ENCODE data around the gene UNC5A. TPM values are rescaled to one million over a fixed set of nuclear protein-coding genes. Genes with fewer than 3 reads are reported as not detected.

The UNC5A gene
- total RNA-seq, 2 experiments from 2014 or later: not detected

DNA sequence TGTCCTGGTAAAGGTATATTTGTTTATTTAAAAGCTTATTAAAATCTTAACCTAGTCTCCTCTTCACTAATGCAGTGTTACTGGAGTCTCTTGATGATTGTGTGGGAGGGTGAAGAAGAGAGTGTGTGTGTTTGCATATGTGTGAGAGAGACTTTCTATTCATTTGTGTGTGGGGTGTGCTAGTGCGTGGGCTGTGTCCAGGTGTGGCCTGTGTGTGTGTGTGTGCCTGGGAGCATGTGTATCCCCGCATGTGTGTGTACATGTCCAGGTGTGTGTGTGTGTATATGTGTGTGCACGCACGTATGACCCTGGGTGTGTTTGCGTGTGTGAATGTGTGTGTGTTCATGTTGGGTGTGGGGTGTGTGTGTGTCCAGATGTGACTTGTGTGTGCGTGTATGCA lies 10.3 kb upstream of the UNC5A start:
- Histone ChIP-seq H3K36me3 (ENCODE audit: insufficient read depth, low read length) (no peaks in the 10 kb centered on the region), H3K27me3 (ENCODE audit: control insufficient read depth in 1 of 2, insufficient read depth in 2 of 2, low read length in 2 of 2) (peaks cover 8 to 32% of the 10 kb centered on the region in 2 experiments), H3K9me3 (ENCODE audit: control insufficient read depth in 1 of 2, insufficient read depth in 1 of 2, low read length in 2 of 2) (peaks cover 0 to 7% of the 10 kb centered on the region in 2 experiments), H3K4me3 (ENCODE audit: low read length) (no peak overlapping the region), H3K4me1 (ENCODE audit: insufficient read depth, low read length) (no peaks in the 10 kb centered on the region), H3K27ac (ENCODE audit: low read depth in 1 of 2, low read length in 2 of 2) (no peak overlapping the region)
- intact Hi-C loops (cut with DNase I, micrococcal nuclease): no loop called here
- Mint-ChIP-seq H3K4me1 (ENCODE audit: low read depth) (no peaks in the 10 kb centered on the region), H3K9me3 (no peaks in the 10 kb centered on the region), H3K27ac (no peak overlapping the region), H3K36me3 (ENCODE audit: low read depth) (no peaks in the 10 kb centered on the region), H3K4me3 (no peak overlapping the region), H3K27me3 (peaks cover 54% of the 10 kb centered on the region)
- no peak for ATAC-seq (ENCODE audit: poor library complexity)
- no peak for DNase-seq
- ChIA-PET POLR2A (no interaction called here), CTCF (no interaction called here)
- TF ChIP-seq, protein P1, sequence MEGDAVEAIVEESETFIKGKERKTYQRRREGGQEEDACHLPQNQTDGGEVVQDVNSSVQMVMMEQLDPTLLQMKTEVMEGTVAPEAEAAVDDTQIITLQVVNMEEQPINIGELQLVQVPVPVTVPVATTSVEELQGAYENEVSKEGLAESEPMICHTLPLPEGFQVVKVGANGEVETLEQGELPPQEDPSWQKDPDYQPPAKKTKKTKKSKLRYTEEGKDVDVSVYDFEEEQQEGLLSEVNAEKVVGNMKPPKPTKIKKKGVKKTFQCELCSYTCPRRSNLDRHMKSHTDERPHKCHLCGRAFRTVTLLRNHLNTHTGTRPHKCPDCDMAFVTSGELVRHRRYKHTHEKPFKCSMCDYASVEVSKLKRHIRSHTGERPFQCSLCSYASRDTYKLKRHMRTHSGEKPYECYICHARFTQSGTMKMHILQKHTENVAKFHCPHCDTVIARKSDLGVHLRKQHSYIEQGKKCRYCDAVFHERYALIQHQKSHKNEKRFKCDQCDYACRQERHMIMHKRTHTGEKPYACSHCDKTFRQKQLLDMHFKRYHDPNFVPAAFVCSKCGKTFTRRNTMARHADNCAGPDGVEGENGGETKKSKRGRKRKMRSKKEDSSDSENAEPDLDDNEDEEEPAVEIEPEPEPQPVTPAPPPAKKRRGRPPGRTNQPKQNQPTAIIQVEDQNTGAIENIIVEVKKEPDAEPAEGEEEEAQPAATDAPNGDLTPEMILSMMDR (IDR thresholded peaks at IDR 0.05): no peak

DNA sequence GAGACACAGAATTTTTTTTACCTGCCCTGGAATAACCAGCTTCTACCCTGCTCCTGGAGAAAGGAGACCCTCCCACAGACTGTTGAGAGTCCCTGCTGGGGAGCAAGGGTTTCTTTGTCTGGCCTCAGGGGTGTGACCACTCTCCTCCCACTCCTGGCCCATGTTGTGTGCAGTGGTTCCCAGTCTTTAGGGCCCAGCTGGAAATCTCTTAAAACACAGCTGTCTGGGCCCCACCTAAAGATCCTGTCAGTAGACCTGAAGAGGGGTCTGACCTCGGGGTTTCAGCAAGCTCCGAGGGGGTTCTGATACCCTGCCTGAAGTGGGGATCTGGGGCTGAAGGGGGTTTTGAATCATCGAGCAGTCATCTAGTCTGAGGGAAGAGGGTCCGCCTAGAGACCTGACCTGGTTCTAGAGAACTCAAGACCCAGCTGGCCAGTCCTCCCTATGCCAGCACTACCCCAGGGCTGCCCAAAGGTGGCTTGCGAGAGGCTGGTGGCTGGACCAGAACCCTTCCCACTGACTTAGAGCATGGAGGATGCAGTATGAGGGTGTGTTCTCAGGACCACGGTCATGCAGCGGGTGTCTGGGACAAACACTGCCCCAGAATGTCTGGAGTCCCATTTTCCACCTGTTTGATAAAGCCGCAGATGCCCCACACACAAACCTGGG lies 8.1 kb upstream of the UNC5A start:
- DNase-seq: no peak
- Mint-ChIP-seq H3K9me3 (no peaks in the 10 kb centered on the region), H3K27me3 (peaks cover 50% of the 10 kb centered on the region), H3K4me1 (ENCODE audit: low read depth) (no peaks in the 10 kb centered on the region), H3K4me3 (no peak overlapping the region), H3K27ac (no peak overlapping the region), H3K36me3 (ENCODE audit: low read depth) (no peaks in the 10 kb centered on the region)
- H3K9me3 ChIP-seq (ENCODE audit: control insufficient read depth in 1 of 2, insufficient read depth in 1 of 2, low read length in 2 of 2): peaks cover 0 to 5% of the 10 kb centered on the region in 2 experiments
- no peak for ATAC-seq (ENCODE audit: poor library complexity)
- intact Hi-C loops (cut with DNase I, micrococcal nuclease): no loop called here
- H3K4me1 ChIP-seq (ENCODE audit: insufficient read depth, low read length): no peaks in the 10 kb centered on the region
- peaks cover 10 to 29% of the 10 kb centered on the region in 2 experiments for H3K27me3 ChIP-seq (ENCODE audit: control insufficient read depth in 1 of 2, insufficient read depth in 2 of 2, low read length in 2 of 2)
- no peaks in the 10 kb centered on the region for H3K36me3 ChIP-seq (ENCODE audit: insufficient read depth, low read length)
- ChIA-PET CTCF (no interaction called here), POLR2A (no interaction called here)
- no peak overlapping the region for H3K27ac ChIP-seq (ENCODE audit: low read depth in 1 of 2, low read length in 2 of 2)
- no peak overlapping the region for H3K4me3 ChIP-seq (ENCODE audit: low read length)
- TF ChIP-seq, protein P1 (IDR thresholded peaks at IDR 0.05): no peak

DNA sequence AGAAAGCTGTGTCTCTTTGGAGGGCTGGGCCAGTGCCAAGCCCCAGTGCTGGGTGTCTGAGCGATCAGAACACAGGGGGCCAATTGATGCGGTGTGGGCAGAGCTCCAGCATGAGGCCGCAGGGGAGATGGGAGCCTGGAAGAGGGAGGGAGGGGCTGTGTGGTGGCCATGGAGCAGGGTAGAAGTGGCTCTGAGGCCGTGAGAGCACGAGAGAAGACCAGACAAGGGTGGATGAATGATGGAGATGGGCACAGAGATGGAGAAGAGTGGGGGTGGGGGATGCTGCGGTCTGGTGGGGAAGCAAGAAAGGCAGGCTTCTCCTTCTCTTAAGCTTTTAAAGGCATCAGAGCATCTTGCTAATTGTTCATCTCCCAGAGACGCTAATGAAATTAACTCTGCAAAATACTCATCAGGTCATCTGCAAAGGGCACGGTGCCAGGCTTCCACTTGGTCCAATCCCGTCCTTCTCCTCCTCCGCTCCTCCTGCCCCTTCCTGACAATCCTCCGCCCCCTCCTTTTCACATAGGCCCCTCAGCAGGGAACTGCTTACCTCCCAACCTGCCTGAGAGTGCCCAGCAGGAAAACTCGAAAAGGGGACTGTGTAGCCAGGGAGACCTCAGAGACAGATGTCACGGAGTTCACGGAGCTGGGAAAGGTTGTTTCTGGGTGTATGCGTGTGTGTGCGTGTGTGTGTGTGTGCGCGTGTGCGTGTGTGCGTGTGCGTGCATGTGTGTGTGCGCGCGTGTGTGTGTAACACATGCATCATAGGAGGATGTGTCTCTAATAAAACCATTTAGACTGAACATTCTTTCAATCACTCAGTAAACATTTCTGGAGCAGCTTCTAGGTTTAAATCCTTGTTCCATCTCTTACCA lies 7.1 kb upstream of the UNC5A start:
- no peak overlapping the region for H3K4me3 Mint-ChIP-seq
- intact Hi-C loops (cut with DNase I, micrococcal nuclease): no loop called here
- H3K36me3 Mint-ChIP-seq (ENCODE audit: low read depth): no peaks in the 10 kb centered on the region
- peaks cover 17 to 34% of the 10 kb centered on the region in 2 experiments for H3K27me3 ChIP-seq (ENCODE audit: control insufficient read depth in 1 of 2, insufficient read depth in 2 of 2, low read length in 2 of 2)
- ChIA-PET POLR2A (no interaction called here), CTCF (no interaction called here)
- no peak overlapping the region for H3K27ac ChIP-seq (ENCODE audit: low read depth in 1 of 2, low read length in 2 of 2)
- H3K4me1 ChIP-seq (ENCODE audit: insufficient read depth, low read length): no peaks in the 10 kb centered on the region
- no peaks in the 10 kb centered on the region for H3K36me3 ChIP-seq (ENCODE audit: insufficient read depth, low read length)
- peaks cover 0 to 3% of the 10 kb centered on the region in 2 experiments for H3K9me3 ChIP-seq (ENCODE audit: control insufficient read depth in 1 of 2, insufficient read depth in 1 of 2, low read length in 2 of 2)
- no peaks in the 10 kb centered on the region for H3K9me3 Mint-ChIP-seq
- ATAC-seq (ENCODE audit: poor library complexity): no peak
- peaks cover 51% of the 10 kb centered on the region for H3K27me3 Mint-ChIP-seq
- H3K27ac Mint-ChIP-seq: no peak overlapping the region
- TF ChIP-seq, protein P1 (IDR thresholded peaks at IDR 0.05): no peak
- DNase-seq: no peak
- no peak overlapping the region for H3K4me3 ChIP-seq (ENCODE audit: low read length)
- no peaks in the 10 kb centered on the region for H3K4me1 Mint-ChIP-seq (ENCODE audit: low read depth)

Data from CD4-positive, alpha-beta T cell (primary cell).